GDM1 (cell line): ENCODE data around the gene GPR68.
"Not testable (repeated sequence)": the region's sequence is repeated elsewhere in the genome, so short reads cannot be mapped to it uniquely, and the experiment has no call there.

ENCODE experiments used
- DNase-seq: peaks from one replicate; lab custom pipeline; 2025; lab: John Stamatoyannopoulos, UW

Gene GPR68

GRCh38 chr14:91252871-91253794, 8.6 kb upstream of the GPR68 start:
- DNase-seq = no peak

GRCh38 chr14:91250912-91251311, 6.4 kb upstream of the GPR68 start:
- no peak for DNase-seq

GRCh38 chr14:91249841-91250616, 5.5 kb upstream of the GPR68 start:
- peak; percentile 22 for DNase-seq

- no peak for DNase-seq
Observed at GRCh38 chr14:91246051-91246852, 1.7 kb upstream of the GPR68 start.

- DNase-seq = not testable (repeated sequence)
Observed at GRCh38 chr14:91245616-91246015, 1.1 kb upstream of the GPR68 start.

GRCh38 chr14:91245029-91245428, 525 bp upstream of the GPR68 start:
- no peak for DNase-seq

GRCh38 chr14:91243074-91243471, 1.4 kb downstream of the GPR68 start:
- no peak for DNase-seq

- DNase-seq = no peak
Observed at GRCh38 chr14:91242635-91243034, 1.9 kb downstream of the GPR68 start.

GRCh38 chr14:91241863-91242262, 2.6 kb downstream of the GPR68 start:
- no peak for DNase-seq

- DNase-seq = no peak
Observed at GRCh38 chr14:91238661-91239060, 5.8 kb downstream of the GPR68 start.

GRCh38 chr14:91238085-91238484, 6.4 kb downstream of the GPR68 start:
- DNase-seq = no peak

GRCh38 chr14:91237219-91237618, 7.3 kb downstream of the GPR68 start:
- DNase-seq = no peak

- DNase-seq = no peak
Observed at GRCh38 chr14:91235841-91236240, 8.7 kb downstream of the GPR68 start.

- no peak for DNase-seq
Observed at GRCh38 chr14:91234791-91235114, 9.8 kb downstream of the GPR68 start.

GRCh38 chr14:91233936-91234790, 10.3 kb downstream of the GPR68 start:
- no peak for DNase-seq

- no peak for DNase-seq
Observed at GRCh38 chr14:91232603-91233002, 11.9 kb downstream of the GPR68 start.

GRCh38 chr14:91232052-91232451, 12.5 kb downstream of the GPR68 start:
- no peak for DNase-seq

GRCh38 chr14:91231446-91231845, 13.1 kb downstream of the GPR68 start:
- no peak for DNase-seq

GRCh38 chr14:91230397-91231035, 14.0 kb downstream of the GPR68 start:
- no peak for DNase-seq

GRCh38 chr14:91229743-91230200, 14.7 kb downstream of the GPR68 start:
- peak; percentile 61 for DNase-seq

GRCh38 chr14:91229005-91229382, 15.5 kb downstream of the GPR68 start:
- no peak for DNase-seq
